Pancreas (tissue), 10 donors: ENCODE results near the gene PPP2R5A. TPM values are rescaled to one million over a fixed set of nuclear protein-coding genes. Genes with fewer than 3 reads are reported as not detected.
A peak's percentile ranks its signal among the peaks of the same experiment; 100 is the strongest.

Source experiments
- ATAC-seq, 4 donors: fragments of 200-7000 bp; cut with Tn5 transposase; one replicate each; pipeline versions ENCODE4 v1.8.0 to v1.9.1; 2020; ENCODE audit warnings: mild to moderate bottlenecking in 4 of 4, moderate library complexity in 4 of 4
- DNase-seq, 6 donors: peaks; one replicate each; pipeline ENCODE4 v3.0.0-alpha.2; 2020
- FAIRE-seq: peaks from 2 replicates; lab custom pipeline; 2012; peaks lifted over from hg19 to GRCh38; lab: Jason Lieb, UNC
- H3K27ac ChIP-seq, 4 donors: fragments of 200-600 bp; sonication (generic); 1 replicate in 3 of 4; 2 replicates in 1 of 4; pipeline versions ENCODE4 v1.5.0 to v1.8.0; 2020
- H3K27me3 ChIP-seq, 4 donors: fragments of 200-600 bp; one replicate each; pipeline ENCODE4 v1.8.0; 2021
- H3K36me3 ChIP-seq, 3 donors: fragments of 200-600 bp; sonication (generic) in 1 of 3; one replicate each; pipeline versions ENCODE4 v1.5.0 to v1.8.0; 2020 to 2021
- H3K4me1 ChIP-seq, 3 donors: fragments of 200-600 bp; one replicate each; pipeline ENCODE4 v1.8.0; 2021
- H3K4me3 ChIP-seq, 4 donors: fragments of 200-600 bp; sonication (generic) in 2 of 4; one replicate each; pipeline versions ENCODE4 v1.5.0 to v1.8.0; 2020 to 2021
- H3K9me3 ChIP-seq, 4 donors: fragments of 200-600 bp; one replicate each; pipeline ENCODE4 v1.8.0; 2021
- WGBS, 2 donors: extraction: QIAGEN DNeasy Blood & Tissue Kit; methylation state at CpG; one replicate each; pipeline ENCODE4 v1.1.7; 2013; 5-methylcytosine and 5-hydroxymethylcytosine counted together
- intact Hi-C, 3 donors: fragments of 100-400 bp; cut with DNase I; formaldehyde crosslinking; loops; one replicate each; pipeline versions ENCODE4 v1.11.1 to v1.14.2; 2022
- polyA plus RNA-seq, 2 donors: library from polyadenylated mRNA; stranded (reverse); fragments of 200-250 nt; gene quantifications; one replicate each; pipeline ENCODE4 v1.2.3, GENCODE V29; 2013
- total RNA-seq, 6 donors: library from RNA; stranded (reverse); fragmentation: NEBNext Ultra II Directional in 4 of 6; extraction: Animal tissue kit (Norgen Biotek cat#: 25700) in 4 of 6; gene quantifications; one replicate each; pipeline versions ENCODE4 v1.2.1 to v1.2.4, GENCODE V29; 2021 to 2023
- TF ChIP-seq, protein P1 (sequence below), 4 donors: fragments of 200-600 bp; sonication (generic) in 3 of 4; IDR thresholded peaks; one replicate each; pipeline versions ENCODE4 v1.5.0 to v1.8.0; 2021; ENCODE audit warnings: antibody characterized with exemption in 4 of 4
- donor health status: healthy with polysubstance abuse.
- donor health status: DM: no; HTN: no; CAD: no; lungs with moderate emphysema.
- donor health status: DM: no; HTN: no; CAD: no.
- donor health status: control.
- donor health status: control.
- donor health status: Bipolar disorder and iron deficiency.
- donor health status: DM: yes; HTN: yes; CAD: no.
- donor health status: DM: no; HTN: no; CAD: no.
- donor health status: DM: no; HTN: no; CAD: no.
- donor health status: DM: yes; HTN: yes; CAD: no.

Gene PPP2R5A
- total and polyA plus RNA-seq, 8 donors = 14.4 to 30.5 (median 22.0) TPM

DNA sequence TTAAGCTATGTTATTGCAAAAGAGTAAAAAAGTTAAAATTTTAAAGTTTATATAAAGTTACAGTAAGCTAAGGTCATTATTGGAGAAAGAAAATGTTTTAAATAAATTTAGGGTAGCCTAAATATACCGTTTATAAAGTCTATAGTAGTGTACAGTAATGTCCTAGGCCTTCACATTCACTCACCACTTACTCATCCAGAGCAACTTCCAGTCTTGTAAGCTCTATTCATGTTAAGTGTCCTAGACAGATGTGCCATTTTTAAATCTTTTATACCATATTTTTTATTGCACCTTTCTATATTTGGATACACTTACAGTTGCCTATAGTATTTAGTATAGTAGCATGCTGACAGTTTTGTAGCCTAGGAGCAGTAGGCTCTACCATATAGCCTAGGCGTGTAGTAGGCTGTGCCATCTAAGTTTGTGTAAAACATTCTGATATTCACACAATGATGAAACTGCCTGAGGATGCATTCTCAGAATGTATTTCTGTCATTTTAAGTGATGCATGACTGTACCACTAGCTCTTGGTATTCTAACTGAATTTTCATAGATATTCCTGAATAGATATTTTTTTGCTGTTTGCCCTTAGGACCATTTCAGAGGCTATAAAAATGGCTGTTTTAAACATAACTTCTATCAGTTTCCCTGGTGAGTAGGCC lies 26.8 kb downstream of the PPP2R5A start:
- no peak overlapping the region for H3K27ac ChIP-seq
- H3K9me3 ChIP-seq = peaks cover 0 to 4% (median 0%) of the 10 kb centered on the region in 4 donors
- intact Hi-C loops = loop anchor here in 1 of 3 donors (10.0 kb wide), 1 partner anchor 143 kb away; no protein-coding TSS in a partner anchor
- H3K4me1 ChIP-seq = peaks cover 5 to 15% (median 10%) of the 10 kb centered on the region in 3 donors
- no peak overlapping the region for H3K4me3 ChIP-seq
- no peaks in the 10 kb centered on the region for H3K36me3 ChIP-seq
- DNase-seq (no peak), ATAC-seq (no peak), FAIRE-seq (no peak)
- 96 to 99% methylated on average over 2 of the region's 2 CpGs for WGBS, 2 donors
- H3K27me3 ChIP-seq = no peaks in the 10 kb centered on the region
- TF ChIP-seq, protein P1, sequence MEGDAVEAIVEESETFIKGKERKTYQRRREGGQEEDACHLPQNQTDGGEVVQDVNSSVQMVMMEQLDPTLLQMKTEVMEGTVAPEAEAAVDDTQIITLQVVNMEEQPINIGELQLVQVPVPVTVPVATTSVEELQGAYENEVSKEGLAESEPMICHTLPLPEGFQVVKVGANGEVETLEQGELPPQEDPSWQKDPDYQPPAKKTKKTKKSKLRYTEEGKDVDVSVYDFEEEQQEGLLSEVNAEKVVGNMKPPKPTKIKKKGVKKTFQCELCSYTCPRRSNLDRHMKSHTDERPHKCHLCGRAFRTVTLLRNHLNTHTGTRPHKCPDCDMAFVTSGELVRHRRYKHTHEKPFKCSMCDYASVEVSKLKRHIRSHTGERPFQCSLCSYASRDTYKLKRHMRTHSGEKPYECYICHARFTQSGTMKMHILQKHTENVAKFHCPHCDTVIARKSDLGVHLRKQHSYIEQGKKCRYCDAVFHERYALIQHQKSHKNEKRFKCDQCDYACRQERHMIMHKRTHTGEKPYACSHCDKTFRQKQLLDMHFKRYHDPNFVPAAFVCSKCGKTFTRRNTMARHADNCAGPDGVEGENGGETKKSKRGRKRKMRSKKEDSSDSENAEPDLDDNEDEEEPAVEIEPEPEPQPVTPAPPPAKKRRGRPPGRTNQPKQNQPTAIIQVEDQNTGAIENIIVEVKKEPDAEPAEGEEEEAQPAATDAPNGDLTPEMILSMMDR (IDR thresholded peaks at IDR 0.05) = no peak

DNA sequence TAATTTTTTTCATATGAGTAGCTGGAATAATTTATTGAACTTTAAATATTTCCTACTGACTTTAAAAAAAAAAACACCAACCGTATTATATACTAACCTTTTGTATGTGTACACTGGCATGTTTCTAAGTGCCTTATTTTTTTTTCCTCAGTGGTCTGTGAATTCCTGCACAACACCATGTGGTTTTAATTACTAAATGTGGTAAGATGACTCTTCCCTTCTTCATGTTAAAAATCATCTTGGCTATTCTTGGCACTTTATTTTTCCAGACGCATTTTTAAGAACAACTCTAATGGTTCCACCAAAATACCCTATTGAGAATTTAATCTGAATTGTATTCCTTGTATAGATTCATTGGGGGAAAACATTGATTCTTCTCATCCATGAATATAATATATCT lies 28.4 kb downstream of the PPP2R5A start:
- FAIRE-seq = no peak
- WGBS, 2 donors = 86 to 91% methylated on average over 2 of the region's 2 CpGs
- ATAC-seq = no peak

DNA sequence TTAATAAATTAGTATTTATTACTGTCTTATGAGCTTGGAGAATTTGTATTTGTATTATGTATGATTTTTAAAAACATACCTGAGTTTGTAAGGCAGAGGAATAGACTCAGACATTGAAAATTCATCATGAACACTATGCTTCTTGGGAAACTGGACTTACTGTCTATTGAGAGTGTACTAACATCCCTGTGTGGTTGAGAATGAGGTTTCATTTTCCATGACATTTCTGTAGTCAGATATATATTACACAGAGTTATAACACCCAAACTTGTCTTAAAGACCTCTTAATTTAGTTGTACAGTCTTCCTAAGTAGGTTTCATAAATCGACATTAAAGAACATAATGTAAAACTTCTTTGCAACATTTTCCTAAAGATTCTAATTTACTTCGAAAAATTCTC lies 30.0 kb downstream of the PPP2R5A start:
- FAIRE-seq (no peak), DNase-seq (no peak), ATAC-seq (no peak)
- no peaks in the 10 kb centered on the region for H3K36me3 ChIP-seq
- no peaks in the 10 kb centered on the region for H3K27me3 ChIP-seq
- WGBS, 2 donors = 70 to 87% methylated on average over 2 of the region's 2 CpGs
- peaks cover 0 to 4% (median 0%) of the 10 kb centered on the region in 4 donors for H3K9me3 ChIP-seq
- intact Hi-C loops = loop anchor here in 1 of 3 donors (10.0 kb wide), 1 partner anchor 140 kb away; no protein-coding TSS in a partner anchor
- peaks cover 3 to 15% (median 10%) of the 10 kb centered on the region in 3 donors for H3K4me1 ChIP-seq
- no peak overlapping the region for H3K4me3 ChIP-seq
- TF ChIP-seq, protein P1 (IDR thresholded peaks at IDR 0.05) = no peak
- H3K27ac ChIP-seq = no peak overlapping the region

More for the DNA sequence above, 28.4 kb downstream of the PPP2R5A start:
- Histone ChIP-seq H3K27me3 (no peaks in the 10 kb centered on the region), H3K4me1 (peaks cover 8 to 15% (median 10%) of the 10 kb centered on the region in 3 donors), H3K9me3 (peaks cover 0 to 4% (median 0%) of the 10 kb centered on the region in 4 donors), H3K36me3 (no peaks in the 10 kb centered on the region), H3K4me3 (no peak overlapping the region), H3K27ac (no peak overlapping the region)
- intact Hi-C loops = loop anchor here in 1 of 3 donors (10.0 kb wide), 1 partner anchor 141 kb away; no protein-coding TSS in a partner anchor
- DNase-seq = no peak
- TF ChIP-seq, protein P1 (IDR thresholded peaks at IDR 0.05) = no peak

DNA sequence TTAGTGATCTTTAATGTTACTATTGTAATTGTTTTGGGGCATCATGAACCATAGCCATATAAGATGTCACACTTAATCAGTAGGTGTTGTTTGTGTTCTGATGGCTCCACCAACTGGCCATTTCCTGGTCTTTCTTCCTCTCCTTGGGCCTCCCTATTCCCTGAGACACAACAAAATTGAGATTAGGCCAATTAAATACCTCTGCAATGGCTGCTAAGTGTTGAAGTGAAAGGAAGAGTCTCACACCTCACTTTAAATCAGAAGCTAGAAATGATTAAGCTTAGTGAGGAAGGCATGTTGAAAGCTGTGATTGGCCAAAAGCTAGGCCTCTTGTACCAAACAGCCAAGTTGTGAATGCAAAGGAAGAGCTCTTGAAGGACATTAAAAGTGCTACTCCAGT lies 30.7 kb downstream of the PPP2R5A start:
- TF ChIP-seq, protein P1 (IDR thresholded peaks at IDR 0.05) = no peak
- DNase-seq = no peak

More for the DNA sequence above, 30.7 kb downstream of the PPP2R5A start:
- no peak overlapping the region for H3K27ac ChIP-seq
- peaks cover 3 to 15% (median 10%) of the 10 kb centered on the region in 3 donors for H3K4me1 ChIP-seq
- no peaks in the 10 kb centered on the region for H3K27me3 ChIP-seq
- no peak for FAIRE-seq
- intact Hi-C loops = loop anchor here in 1 of 3 donors (10.0 kb wide), 1 partner anchor 139 kb away; no protein-coding TSS in a partner anchor
- H3K4me3 ChIP-seq = no peak overlapping the region
- no peaks in the 10 kb centered on the region for H3K36me3 ChIP-seq
- peaks cover 0 to 4% (median 0%) of the 10 kb centered on the region in 4 donors for H3K9me3 ChIP-seq
- peak in 3 of 4 donors; percentile 40 to 78 (median 68) for ATAC-seq
